NCI-H1694 treated with DMSO at 0.1 percent for 48 hours (cell line): ENCODE data around the gene MYH16.
A peak's percentile ranks its signal among the peaks of the same experiment; 100 is the strongest.
"Not testable (repeated sequence)": the region's sequence is repeated elsewhere in the genome, so short reads cannot be mapped to it uniquely, and the experiment has no call there.

Experiments
- DNase-seq: peaks from one replicate; lab custom pipeline; 2025; lab: John Stamatoyannopoulos, UW

Gene MYH16

GRCh38 chr7:99305473-99306260, 33.0 kb downstream of the MYH16 start:
- DNase-seq, result no peak

DNA sequence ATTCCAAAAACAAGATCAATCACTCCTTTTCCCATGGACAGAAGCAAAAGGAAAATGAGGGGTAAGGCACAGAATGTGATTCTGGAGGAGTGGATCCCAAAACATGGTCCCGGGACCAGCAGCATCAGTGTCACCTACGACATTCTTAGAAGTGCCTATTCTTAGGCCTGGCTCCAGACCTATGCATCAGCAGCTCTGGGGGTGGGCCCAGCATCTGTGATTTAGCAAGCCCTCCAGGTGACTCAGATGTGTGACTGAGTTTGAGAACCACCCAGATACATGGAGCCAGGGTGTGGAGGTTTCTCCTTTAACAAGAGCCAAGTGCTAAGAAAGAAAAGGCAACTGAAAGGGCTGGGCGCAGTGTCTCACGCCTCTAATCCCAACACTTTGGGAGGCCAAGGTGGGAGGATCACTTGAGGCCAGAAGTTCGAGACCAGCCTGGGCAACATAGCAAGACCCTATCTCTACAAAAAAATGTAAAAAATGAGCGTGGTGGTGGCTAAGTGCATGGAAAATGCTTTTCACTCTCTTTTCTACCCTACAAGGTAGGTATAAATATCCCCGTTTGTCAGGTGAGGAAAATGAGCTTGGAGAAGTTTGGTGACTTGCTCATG, 35.9 kb downstream of the MYH16 start:
- DNase-seq, result no peak

DNA sequence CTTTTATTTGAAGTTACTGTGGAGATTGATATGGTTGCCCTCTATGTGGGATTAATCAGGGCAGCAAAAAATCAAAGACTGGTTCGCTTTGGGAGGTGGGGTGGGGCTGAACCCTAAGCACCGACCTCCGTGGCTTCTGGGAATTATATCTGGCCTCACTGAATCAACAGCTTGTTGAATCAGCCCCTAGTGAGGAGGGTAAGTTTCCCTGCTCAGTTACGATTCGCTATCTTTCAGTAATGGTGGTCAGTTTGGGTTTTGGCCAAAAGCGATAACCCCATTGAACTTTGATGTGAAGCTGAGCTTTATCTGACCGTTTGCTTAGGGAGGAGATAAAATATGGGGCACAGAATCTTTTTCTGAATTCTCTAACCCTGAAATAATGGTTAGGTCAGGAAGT, 36.5 kb downstream of the MYH16 start:
- DNase-seq, result no peak

DNA sequence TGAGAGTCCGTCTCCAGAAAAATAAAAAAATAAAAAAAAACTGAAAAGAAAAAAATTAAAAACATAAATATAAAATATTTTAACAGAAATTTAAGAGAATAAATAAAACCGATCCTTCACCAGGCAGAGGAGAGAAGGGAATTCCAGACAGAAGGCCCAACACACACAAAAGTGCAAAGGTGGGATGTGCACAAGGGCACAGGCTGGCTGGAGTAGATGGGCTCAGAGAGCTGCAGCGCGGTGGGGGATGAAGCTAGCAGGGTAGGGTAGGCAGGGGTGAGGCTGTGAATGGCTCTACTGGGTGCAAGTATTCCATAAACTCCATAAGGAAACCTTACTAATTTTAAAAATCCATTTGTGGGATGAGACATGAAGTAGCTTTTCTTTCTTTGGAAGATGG, 37.4 kb downstream of the MYH16 start:
- no peak for DNase-seq

- no peak for DNase-seq
Observed at GRCh38 chr7:99311702-99312101, 39.1 kb downstream of the MYH16 start.

GRCh38 chr7:99312316-99313203, 39.9 kb downstream of the MYH16 start:
- peak; percentile 46 for DNase-seq

DNA sequence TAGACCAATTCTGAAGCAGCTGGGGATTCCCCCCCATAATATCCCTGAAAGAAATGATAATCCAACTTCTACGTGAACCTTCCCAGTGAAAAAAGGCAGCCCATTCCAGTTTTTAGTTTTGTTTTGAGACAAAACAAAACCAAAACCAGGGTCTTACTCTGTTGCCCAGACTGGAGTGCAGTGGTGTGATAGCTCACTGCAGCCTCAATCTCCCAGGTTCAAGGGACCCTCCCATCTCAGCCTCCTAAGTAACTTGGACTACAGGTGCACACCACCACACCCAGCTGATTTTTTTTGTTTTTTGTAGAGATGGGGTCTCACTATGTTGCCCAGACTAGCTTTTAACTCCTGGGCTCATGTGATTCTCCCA, 40.5 kb downstream of the MYH16 start:
- no peak for DNase-seq

- no peak for DNase-seq
Observed at GRCh38 chr7:99314504-99314903, 41.9 kb downstream of the MYH16 start.

GRCh38 chr7:99320371-99320770, 47.7 kb downstream of the MYH16 start:
- no peak for DNase-seq

- not testable (repeated sequence) for DNase-seq
Observed at GRCh38 chr7:99322659-99323058, 50.0 kb downstream of the MYH16 start.

DNA sequence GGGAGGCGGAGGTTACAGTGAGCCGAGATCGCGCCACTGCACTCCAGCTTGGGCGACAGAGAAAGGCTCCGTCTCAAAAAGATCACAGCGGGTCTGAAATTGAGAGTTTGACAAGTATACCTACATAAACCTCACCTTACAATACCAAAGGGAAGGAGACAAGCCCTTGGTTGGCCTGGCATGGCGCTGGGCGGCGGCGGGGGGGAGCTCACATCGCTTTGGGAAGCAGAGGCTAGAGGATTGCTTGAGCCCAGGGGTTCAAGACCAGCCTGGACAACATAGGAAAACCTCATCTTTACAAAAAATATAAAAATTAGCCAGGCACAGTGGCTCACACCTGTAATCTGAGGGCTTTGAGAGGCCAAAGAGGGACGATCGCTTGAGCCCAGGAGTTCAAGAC, 51.9 kb downstream of the MYH16 start:
- no peak for DNase-seq

GRCh38 chr7:99325001-99325493, 52.4 kb downstream of the MYH16 start:
- no peak for DNase-seq

DNA sequence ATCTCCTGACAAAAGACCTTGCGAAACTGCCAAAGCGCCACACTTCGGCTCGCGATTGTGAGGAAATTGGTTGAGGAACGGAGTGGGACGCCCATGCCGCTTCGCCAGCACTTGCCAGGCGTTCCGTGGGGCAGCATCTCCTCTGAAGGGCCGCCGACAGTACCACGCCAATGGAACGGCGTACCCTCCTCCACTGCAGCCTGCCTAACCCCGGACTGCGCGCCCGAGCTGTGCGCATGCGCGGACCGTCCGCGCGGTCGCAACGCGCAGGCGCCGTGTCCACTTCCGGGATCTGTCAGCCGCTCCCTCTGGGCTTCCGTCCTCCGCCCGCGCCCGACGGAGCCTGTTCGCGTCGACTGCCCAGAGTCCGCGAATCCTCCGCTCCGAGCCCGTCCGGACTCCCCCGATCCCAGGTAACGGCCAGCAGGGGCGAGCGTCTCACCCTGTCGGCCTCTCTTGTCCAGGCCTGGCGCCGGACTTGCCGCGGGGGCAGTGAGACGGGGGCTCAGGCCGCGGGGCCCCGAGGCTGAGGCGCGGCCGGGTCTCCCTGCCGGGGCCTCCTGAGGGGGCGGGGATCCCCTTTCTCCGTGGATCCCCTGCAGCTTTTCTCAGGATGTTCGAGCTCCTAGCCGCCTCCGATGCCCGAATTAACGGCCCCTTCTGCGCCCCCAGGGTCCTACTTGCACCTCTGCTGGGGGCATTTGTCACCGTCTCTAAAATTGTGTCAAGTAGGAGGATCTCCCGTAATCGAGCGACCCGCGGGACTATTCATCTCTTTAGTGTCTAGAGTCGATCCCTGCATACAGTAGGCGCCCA, 53.2 kb downstream of the MYH16 start, which contains the start of gene ARPC1A:
Gene ARPC1A (plus strand): TSS at position 307 of the 816 bp plus-strand sequence. CDS start 7,456 bp downstream, outside the sequence.
- peak; percentile 82 for DNase-seq

GRCh38 chr7:99326408-99326782, 53.8 kb downstream of the MYH16 start:
- DNase-seq, result no peak

DNA sequence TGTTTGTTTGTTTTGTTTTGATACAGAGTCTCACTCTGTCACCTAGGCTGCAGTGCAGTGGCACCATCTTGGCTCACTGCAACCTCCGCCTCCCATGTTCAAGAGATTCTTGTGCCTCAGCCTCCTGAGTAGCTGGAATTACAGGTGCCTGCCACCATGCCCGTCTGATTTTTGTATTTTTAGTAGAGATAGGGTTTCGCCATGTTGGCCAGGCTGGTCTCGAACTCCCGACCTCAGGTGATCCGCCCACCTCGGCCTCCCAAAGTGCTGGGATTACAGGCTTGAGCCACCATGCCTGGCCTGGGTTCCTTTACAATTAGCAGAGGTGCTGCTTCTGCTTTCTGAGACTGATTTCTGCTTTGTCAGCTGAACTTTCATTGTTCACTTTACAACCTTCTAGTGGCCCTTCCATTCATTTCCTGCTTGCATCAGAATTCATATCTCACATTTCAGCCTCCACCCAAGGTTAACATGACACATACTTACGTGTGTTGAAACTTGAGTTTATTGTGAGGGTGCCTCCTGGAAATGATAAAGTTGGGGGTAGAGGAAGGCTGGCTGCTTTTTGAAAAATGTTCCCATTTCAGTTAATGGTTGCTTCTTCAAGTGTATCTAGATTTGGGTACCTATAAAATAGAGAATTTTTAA, 57.8 kb downstream of the MYH16 start:
- DNase-seq, result peak; percentile 6

DNA sequence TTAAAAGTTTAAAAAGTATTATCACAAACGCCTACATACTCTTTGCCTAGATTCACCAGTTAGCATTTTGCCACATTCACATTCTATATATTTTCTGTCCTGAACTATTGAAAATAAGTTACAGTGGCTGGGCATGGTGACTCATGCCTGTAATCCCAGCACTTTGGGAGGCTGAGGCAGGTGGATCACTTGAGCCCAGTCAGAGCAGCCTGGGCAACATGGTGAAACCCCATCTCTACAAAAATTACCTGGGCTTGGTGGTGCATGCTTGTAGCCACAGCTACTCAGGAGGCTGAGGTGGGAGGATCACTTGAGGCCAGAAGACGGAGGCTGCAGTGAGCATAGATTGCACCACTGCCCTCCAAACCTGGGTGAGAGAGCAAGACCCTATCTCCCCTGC, 58.4 kb downstream of the MYH16 start:
- DNase-seq, result no peak

DNA sequence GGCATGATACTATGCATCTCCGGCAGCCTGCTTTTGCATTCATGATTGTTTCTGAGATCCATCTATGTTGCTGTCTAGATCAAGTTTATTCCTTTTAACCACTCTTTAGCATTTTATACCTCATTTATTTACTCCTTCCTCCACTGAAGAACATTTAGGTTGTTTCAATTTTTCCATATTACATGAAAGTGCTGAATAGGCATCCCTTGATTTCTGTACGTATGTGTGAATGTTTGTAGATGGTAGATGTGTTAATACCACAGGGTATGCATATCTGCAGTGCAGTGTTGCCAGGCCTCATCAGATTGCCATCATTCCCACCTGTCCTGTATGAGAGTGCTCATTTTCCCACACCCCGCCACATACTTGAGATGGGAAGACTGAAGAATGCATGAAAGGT, 67.0 kb downstream of the MYH16 start:
- DNase-seq, result no peak

DNA sequence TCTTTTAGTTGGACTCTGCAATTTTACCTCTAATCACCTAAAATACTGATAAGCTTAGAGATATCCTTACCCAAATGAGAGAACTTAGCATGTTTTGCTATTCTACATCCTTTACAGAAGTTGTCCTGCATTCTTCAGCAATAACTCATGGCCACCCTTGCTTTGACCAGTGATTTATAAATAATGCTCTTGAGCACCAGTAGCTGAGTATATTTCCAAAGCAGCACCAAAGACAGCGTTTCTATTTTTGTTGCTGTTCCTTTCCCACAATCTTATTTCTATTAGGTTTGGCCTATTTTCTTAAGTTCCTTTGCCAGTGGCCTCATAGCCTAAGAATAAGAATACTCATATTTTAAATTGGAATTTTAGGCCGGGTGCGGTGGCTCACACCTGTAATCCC, 68.0 kb downstream of the MYH16 start:
- no peak for DNase-seq

DNA sequence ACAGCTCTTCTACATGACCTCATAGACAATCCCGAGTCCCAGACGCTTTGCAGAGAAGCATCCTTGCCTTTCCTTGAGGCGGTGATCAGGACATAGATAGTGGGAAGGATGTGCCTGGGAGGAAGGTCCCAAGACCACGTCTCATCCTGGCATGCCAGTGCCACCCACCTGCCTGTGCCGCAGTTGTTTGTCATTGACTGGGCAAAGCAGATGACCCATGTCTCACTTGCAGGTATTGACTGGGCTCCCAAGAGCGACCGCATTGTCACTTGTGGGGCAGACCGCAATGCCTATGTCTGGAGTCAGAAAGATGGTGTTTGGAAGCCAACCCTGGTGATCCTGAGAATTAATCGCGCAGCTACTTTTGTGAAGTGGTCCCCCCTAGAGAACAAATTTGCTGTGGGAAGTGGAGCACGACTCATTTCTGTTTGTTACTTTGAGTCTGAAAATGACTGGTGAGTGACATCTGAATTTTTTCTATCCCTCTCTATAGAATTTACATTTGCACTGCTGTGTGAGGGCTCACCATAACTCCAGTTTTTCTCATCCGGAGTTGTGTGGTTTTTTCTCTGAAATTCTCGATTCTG, 71.5 kb downstream of the MYH16 start:
- no peak for DNase-seq

DNA sequence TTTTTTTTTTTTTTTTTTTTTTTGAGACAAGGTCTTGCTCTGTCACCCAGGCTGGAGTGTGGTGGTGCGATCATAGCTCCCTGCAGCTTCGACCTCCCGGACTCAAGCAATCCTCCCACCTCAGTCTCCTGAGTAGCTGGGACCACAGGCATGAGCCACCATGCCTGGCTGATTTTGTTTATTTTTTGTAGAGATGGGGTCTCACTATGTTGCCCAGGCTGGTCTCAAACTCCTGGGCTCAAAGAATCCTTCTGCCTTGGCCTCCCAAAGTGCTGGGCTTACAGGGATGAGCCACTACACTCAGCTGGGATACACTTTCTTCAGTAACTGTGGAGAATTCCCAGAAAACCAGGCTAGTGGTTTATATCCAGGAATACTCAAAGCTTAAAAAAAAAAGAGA, 78.0 kb downstream of the MYH16 start:
- not testable (repeated sequence) for DNase-seq

DNA sequence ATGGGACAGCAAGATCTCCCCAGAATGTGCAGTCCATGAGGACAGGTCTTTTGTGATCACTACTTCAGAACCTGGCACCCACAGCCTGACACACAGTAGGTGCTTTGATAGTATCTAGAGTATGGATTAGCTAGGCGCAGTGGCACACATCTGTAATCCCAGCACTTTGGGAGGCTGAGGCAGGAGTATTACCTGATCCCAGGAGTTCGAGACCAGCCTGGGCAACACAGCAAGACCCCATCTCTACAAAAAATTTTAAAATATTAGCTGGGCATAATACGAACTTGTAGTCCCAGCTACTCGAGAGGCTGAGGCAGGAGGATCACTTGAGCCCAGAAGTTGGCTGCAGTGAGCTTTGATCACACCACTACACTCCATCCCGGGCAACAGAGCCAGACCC, 79.6 kb downstream of the MYH16 start:
- DNase-seq, result no peak
